Amniotic epithelial cell (primary cell): ENCODE data around the gene SPINK4.

Experiments used
- DNase-seq: peaks from one replicate; pipeline ENCODE4 v3.0.0-alpha.2; 2010; ENCODE audit warnings: low read depth

The SPINK4 gene

DNA sequence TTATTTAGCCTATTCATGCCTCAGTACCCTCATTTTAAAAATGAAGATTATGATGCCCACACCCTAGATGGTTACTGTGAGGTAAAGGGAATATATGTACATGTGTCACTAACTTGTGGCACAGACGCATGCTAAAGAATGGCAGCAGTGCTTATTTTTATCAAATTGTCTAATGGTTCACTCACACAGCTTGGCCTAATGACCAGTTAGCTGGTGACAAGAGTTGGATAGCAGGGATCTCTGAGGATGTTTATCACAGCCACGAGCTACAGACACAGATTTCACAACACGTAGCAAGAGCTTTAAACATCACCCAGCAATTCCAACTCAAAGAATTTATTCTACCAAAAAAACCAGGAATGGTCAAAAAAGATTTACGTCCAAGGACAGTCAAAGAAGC, 17.3 kb downstream of the SPINK4 start:
- DNase-seq, result no peak

GRCh38 chr9:33260372-33260771, 20.4 kb downstream of the SPINK4 start:
- no peak for DNase-seq

DNA sequence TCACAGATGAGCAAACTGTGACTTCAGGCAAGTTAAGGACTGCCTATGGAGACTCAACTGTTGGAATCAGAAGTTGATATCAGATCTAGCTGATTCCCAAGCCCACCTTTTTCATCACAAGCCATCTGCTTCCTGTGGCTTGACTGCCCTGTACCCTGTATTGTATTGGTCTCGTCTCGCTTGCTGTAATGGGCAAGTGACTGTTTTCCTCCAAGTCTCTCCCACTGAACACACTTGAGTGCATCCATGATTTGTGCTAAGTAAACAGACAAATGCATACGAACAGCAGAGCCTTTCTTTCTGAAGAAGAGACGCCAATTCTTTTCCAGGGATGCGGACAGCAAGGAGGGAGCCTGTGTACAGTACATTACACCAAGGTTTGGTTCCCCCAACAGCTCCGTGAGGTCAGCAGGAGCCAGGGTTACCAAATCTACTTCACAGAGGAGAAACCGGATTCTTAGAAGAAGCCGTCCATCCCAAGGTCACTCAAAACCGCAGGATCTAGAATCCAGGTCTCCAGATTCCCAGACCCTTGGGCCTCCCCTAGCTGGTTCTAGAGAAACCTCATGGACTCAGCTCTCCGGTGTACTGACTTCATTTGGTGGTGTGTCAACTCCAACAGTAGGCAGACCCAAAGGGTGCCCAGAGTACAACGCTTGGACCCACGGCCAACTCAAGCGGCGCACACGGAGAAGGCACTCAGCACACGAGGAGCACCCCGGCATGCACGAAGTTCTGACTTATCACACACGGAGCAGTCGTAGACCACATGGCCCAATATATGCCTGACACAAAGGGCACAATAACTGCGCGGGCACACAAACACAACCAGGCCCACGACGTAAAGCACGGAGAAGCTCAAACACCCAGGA, 23.4 kb downstream of the SPINK4 start:
- DNase-seq, result peak; percentile 62

DNA sequence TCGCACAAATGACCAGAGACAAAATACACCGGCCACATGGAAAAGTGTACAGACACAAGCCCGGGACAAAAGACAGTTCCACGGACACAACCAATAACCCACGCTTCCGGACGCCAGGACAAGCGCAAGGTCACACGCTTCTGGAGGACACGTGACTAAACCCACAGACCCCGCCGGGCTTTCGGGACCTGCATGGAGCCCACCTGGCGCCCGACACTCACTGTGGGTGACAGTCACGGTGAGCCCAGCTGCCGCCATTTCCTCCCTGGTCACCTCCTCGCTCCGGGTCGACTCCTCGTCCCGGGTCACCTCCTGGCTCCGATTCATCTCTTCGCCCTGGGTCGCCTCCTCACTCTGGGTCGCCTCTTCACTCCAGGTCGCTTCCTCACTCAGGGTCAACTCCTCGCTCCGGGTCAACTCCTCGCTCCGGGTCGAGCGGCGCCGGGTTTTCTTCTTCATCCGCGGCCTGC, 24.1 kb downstream of the SPINK4 start:
- DNase-seq, result no peak

- DNase-seq, result peak; percentile 98
These were observed 24.7 kb downstream of the SPINK4 start, which contains the start of the genes BAG1 and CHMP5 for GRCh38 chr9:33264473-33265177. Gene BAG1, minus strand, starts transcription at chr9:33264708. Gene CHMP5, plus strand, starts transcription at chr9:33265049. Its CDS starts 30 bp downstream, at chr9:33265079.

DNA sequence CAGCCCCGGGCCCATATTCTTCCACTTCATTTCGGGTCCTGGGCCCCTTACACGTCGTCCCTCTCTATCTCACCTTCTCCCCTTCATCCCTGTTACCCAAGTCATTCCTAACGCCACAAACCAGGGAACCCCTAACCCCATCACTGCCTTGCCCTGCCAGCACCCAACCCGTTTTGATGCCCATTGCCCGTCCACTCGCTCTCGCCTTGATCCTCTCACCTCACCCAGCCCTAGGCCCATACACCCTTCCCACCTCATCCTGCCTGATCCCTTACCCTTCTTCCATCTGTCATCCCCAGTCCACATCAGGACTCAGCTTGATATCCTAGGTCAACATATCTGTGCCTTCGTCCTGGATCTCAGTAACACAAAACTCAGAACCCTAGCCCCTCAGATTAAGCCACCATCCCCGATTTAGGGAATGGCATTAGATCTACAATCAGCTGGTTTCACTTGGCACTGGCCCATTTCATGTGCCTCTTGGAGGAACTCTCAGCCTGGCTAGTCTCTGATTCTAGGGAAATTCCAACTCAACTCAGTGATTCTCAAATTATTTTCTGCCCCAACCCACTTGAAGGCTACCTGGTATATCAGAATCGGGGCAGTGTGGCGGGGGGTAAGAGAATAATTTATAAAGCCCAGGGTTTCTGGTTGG, 25.4 kb downstream of the SPINK4 start:
- DNase-seq, result no peak

DNA sequence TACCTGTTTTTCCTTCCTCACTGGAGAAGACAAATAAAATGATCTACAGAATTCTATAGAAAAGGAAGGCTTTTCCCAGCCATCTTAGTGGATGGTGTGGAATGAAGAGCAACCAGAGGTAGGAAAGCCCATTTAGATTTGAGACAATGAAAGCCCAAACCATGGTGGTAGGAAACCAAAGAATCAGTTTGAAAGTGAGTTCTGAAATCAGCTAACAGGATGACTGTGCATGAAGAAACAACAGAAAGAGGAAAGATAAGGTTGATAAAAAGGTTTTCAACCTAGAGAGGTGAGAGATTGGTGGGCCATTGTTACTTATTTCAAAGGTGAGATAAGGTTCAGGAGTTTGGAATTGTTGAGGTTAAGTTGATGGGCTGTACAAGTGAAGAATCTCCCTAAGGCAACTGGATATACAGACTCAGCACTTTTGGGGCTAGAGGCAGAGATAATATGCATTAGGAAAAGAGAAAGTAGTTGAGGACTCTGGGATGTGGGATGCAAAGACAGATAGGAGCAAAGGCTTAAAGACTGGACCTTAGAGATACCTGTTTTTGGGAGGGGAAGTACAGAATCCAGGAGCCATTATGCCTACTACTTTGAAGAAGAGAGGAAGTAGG, 27.3 kb downstream of the SPINK4 start:
- no peak for DNase-seq

DNA sequence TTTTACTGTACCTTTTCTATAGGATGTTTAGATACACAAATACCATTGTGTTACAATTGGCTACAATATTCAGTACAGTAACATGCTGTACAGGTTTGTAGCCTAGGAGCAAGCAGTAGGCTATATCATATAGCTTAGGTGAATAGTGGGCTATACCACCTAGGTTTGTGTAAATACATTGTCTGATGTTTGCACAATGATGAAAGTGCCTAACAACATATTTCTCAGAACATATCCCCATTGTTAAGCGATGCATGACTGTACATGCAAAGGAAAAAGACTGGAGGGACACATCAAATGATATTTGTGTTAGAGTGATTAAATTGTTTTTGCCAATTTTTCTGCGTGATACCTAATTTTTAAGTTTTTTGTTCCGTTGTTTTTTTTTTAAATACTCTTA, 30.2 kb downstream of the SPINK4 start:
- DNase-seq, result no peak

DNA sequence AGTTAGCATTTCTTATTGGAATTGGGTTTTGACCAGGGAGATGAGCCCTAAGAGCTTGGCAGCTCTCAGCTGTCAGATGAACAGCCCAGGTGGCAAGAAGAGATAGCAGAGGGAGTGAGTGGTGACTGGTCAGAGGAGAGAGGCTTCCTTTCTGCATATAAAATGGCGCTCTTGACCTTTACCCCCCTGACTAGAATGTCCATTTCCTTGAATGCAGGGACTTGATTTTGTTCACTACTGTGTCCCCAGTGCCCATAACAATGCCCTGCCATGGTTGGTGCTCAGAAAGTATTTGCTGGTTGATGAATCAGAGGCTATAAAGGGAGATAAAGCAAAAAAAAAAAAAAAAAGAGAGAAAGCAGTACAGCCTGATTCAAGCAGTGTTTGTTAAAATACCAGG, 32.1 kb downstream of the SPINK4 start:
- DNase-seq, result peak; percentile 40

- peak; percentile 12 for DNase-seq
These were observed 33.5 kb downstream of the SPINK4 start for GRCh38 chr9:33273266-33273971.

GRCh38 chr9:33273972-33274328, 34.0 kb downstream of the SPINK4 start:
- DNase-seq, result peak; percentile 65

GRCh38 chr9:33277484-33277883, 37.5 kb downstream of the SPINK4 start:
- DNase-seq, result no peak

DNA sequence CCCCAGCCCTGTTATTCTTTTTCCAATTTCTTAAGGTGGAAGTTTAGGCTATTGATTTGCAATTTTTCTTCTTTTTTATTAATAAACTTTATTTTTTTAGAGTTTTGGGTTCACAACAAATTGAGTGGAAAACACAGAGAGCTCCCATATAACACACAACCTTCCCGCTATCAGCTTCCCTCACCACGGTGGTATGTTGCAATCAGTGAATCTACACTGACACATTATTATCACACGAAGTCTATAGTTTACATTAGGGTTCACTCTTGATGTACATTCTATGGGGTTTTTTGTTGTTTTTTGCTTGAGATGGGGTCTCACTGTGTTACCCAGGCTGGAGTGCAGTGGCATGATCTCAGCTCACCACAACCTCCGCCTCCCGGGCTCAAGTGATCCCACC, 45.5 kb downstream of the SPINK4 start:
- peak; percentile 34 for DNase-seq

DNA sequence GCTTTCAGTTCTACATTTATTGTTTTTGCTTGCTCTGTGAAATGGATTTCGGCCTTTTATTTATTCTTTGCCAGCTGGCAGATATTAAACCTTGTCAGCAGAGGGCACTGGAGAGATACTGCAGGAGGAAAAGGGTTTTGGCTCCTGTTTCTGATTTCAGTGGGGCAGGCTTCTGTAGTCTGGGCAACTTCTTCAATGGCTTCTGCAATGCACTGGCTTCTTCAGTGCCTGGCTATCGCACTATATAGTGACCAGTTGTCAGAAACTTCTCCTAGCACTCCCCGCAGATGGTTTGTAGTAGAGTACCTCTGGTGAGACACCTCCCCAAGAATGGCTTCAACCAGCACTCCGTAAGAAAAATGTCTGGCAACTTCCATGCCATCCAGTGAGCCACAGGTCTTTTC, 47.1 kb downstream of the SPINK4 start:
- DNase-seq, result peak; percentile 65

- no peak for DNase-seq
These were observed 48.3 kb downstream of the SPINK4 start for GRCh38 chr9:33288235-33288634.

DNA sequence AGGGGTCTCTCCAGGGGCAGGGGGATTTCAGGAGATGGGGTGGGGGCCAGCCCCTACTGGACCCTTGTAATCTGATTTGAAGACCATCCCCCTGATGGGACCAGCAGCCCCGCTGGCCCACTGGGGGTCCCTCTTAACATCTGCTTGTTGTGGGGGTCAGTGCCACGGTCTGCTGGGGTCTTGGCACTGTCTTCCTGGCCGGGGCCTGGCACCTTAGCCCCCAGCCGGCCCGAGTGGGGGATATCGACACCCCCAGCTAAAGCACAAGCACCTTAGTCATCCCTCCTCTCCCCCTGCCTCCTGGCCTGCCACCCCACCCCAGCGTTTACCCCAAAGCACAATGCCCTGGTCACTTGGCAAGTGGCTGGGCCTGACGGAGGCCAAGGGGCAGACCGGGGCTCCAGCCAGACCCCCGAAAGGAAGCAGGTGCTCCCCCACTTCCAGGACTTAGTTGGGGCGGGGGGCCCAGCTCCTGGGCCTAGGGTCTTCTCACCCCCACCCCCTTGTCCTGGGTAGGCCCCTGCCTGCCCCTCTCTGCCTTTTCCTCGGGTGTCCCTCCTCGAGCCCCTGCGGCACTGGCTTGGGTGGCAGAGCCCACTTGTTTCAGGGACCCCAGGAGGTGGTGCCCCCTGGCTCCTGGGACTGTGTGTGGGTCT, 49.0 kb downstream of the SPINK4 start:
- no peak for DNase-seq

- peak; percentile 9 for DNase-seq
These were observed 49.5 kb downstream of the SPINK4 start for GRCh38 chr9:33289496-33289895.

DNA sequence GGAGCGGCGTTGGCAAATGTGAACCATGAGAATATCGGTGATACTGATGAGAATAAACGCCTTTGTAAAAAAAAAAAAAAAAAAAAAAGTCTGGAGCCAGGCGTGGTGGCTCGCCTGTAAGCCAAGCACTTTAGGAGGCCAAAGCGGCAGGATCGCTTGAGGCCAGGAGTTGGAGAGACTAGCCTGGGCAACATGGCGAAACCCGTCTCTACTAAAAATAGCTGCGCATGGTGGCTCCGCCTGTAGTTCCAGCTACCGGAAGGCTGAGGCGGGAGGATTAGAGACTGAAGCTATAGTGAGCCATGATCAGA, 49.9 kb downstream of the SPINK4 start:
- DNase-seq, result no peak

GRCh38 chr9:33290247-33291030, 50.5 kb downstream of the SPINK4 start, which contains the start of gene NFX1:
Gene NFX1, plus strand, starts transcription at chr9:33290516. Its CDS starts 57 bp downstream, at chr9:33290573.
- DNase-seq, result peak; percentile 99

- DNase-seq, result peak; percentile 83
These were observed 51.0 kb downstream of the SPINK4 start for GRCh38 chr9:33291031-33291397.
